SJCRH30 (cell line): ENCODE measurements around the gene SEPTIN5. TPM values are rescaled to one million over a fixed set of nuclear protein-coding genes. Genes with fewer than 3 reads are reported as not detected.
"Not testable (repeated sequence)": the region's sequence is repeated elsewhere in the genome, so short reads cannot be mapped to it uniquely, and the experiment has no call there.

Experiments
- DNase-seq, 2 experiments: peaks; one replicate each; pipeline ENCODE4 v3.0.0-alpha.2; 2015 to 2020
- H3K27ac ChIP-seq: fragments of 250-450 bp; sonication (Bioruptor Pico); 2 replicates; pipeline ENCODE4 v1.5.1; 2020; ENCODE audit warnings: mild to moderate bottlenecking, moderate library complexity
- H3K27me3 ChIP-seq: fragments of 250-450 bp; sonication (Bioruptor Pico); 2 replicates; pipeline ENCODE4 v1.5.1; 2020; ENCODE audit warnings: mild to moderate bottlenecking, moderate library complexity
- H3K36me3 ChIP-seq: fragments of 250-450 bp; sonication (Bioruptor Pico); 2 replicates; pipeline ENCODE4 v1.5.1; 2020; ENCODE audit warnings: mild to moderate bottlenecking, moderate library complexity
- H3K4me1 ChIP-seq: fragments of 250-450 bp; sonication (Bioruptor Pico); 2 replicates; pipeline ENCODE4 v1.5.1; 2020; ENCODE audit warnings: mild to moderate bottlenecking, moderate library complexity
- H3K4me3 ChIP-seq: fragments of 250-450 bp; sonication (Bioruptor Pico); 2 replicates; pipeline ENCODE4 v1.5.1; 2020; ENCODE audit warnings: mild to moderate bottlenecking, moderate library complexity
- H3K9me3 ChIP-seq: fragments of 250-450 bp; sonication (Bioruptor Pico); replicated peaks from 2 replicates; pipeline ENCODE4 v1.5.1; 2020; ENCODE audit warnings: mild to moderate bottlenecking, moderate library complexity
- total RNA-seq: library from RNA; depleted of rRNA; stranded (reverse); fragments of >200 nt; shearing (Covaris generic); gene quantifications from 2 replicates; pipeline ENCODE4 v1.2.3, GENCODE V29; 2014

Gene SEPTIN5
- total RNA-seq, 1 experiment from 2014 or later = 11.9 TPM

- Histone ChIP-seq H3K4me1 (0 out of 2 replicates have a peak, but pooled peaks cover 6% of the 10 kb centered on the region), H3K4me3 (peak overlapping the region; percentile 32), H3K9me3 (no peaks in the 10 kb centered on the region), H3K27ac (no peak overlapping the region), H3K36me3 (no peaks in the 10 kb centered on the region), H3K27me3 (peaks cover 12% of the 10 kb centered on the region; the same call in 1 of the 2 replicates)
- DNase-seq = peak in 1 of 2 experiments; percentile 44
These were observed 22.5 kb upstream of the SEPTIN5 start for GRCh38 chr22:19691721-19692341.

GRCh38 chr22:19693581-19693980 is 20.7 kb upstream of the SEPTIN5 start:
- Histone ChIP-seq H3K9me3 (no peaks in the 10 kb centered on the region), H3K36me3 (no peaks in the 10 kb centered on the region), H3K4me1 (0 out of 2 replicates have a peak, but pooled peaks cover 6% of the 10 kb centered on the region), H3K27me3 (peaks cover 12% of the 10 kb centered on the region; the same call in 1 of the 2 replicates), H3K4me3 (no peak overlapping the region), H3K27ac (no peak overlapping the region)
- no peak for DNase-seq

GRCh38 chr22:19693981-19694670 is 20.2 kb upstream of the SEPTIN5 start:
- Histone ChIP-seq H3K9me3 (no peaks in the 10 kb centered on the region), H3K36me3 (no peaks in the 10 kb centered on the region), H3K27ac (no peak overlapping the region), H3K27me3 (peaks cover 7% of the 10 kb centered on the region; the same call in 1 of the 2 replicates), H3K4me3 (no peak overlapping the region), H3K4me1 (0 out of 2 replicates have a peak, but pooled peaks cover 6% of the 10 kb centered on the region)
- no peak for DNase-seq

GRCh38 chr22:19694696-19695095 is 19.6 kb upstream of the SEPTIN5 start:
- peaks cover 3% of the 10 kb centered on the region; the same call in 1 of the 2 replicates for H3K27me3 ChIP-seq
- no peaks in the 10 kb centered on the region for H3K9me3 ChIP-seq
- 0 out of 2 replicates have a peak, but pooled peaks cover 6% of the 10 kb centered on the region for H3K4me1 ChIP-seq
- DNase-seq = no peak
- no peak overlapping the region for H3K27ac ChIP-seq
- H3K4me3 ChIP-seq = no peak overlapping the region
- H3K36me3 ChIP-seq = no peaks in the 10 kb centered on the region

- H3K9me3 ChIP-seq = no peaks in the 10 kb centered on the region
- no peak overlapping the region for H3K4me3 ChIP-seq
- no peak for DNase-seq
- H3K27ac ChIP-seq = no peak overlapping the region
- no peaks in the 10 kb centered on the region for H3K27me3 ChIP-seq
- no peaks in the 10 kb centered on the region for H3K36me3 ChIP-seq
- no peaks in the 10 kb centered on the region for H3K4me1 ChIP-seq
These were observed 17.6 kb upstream of the SEPTIN5 start for GRCh38 chr22:19696504-19697276.

- H3K36me3 ChIP-seq, H3K27ac ChIP-seq, H3K27me3 ChIP-seq, H3K4me1 ChIP-seq, H3K9me3 ChIP-seq, DNase-seq, H3K4me3 ChIP-seq: not testable (repeated sequence)
These were observed 16.4 kb upstream of the SEPTIN5 start for GRCh38 chr22:19697871-19698270.

- Histone ChIP-seq H3K27ac (no peak overlapping the region), H3K4me1 (no peaks in the 10 kb centered on the region), H3K27me3 (no peaks in the 10 kb centered on the region; the same call in 1 of the 2 replicates), H3K36me3 (no peaks in the 10 kb centered on the region), H3K9me3 (no peaks in the 10 kb centered on the region), H3K4me3 (no peak overlapping the region)
- DNase-seq = no peak
These were observed 13.4 kb upstream of the SEPTIN5 start for GRCh38 chr22:19700790-19701419.

GRCh38 chr22:19701420-19702145 is 12.7 kb upstream of the SEPTIN5 start:
- Histone ChIP-seq H3K27ac (no peak overlapping the region), H3K36me3 (no peaks in the 10 kb centered on the region), H3K9me3 (no peaks in the 10 kb centered on the region), H3K27me3 (no peaks in the 10 kb centered on the region; the same call in 1 of the 2 replicates), H3K4me3 (no peak overlapping the region), H3K4me1 (no peaks in the 10 kb centered on the region)
- no peak for DNase-seq

- Histone ChIP-seq H3K9me3 (no peaks in the 10 kb centered on the region), H3K27ac (no peak overlapping the region), H3K36me3 (no peaks in the 10 kb centered on the region), H3K4me3 (no peak overlapping the region), H3K4me1 (no peaks in the 10 kb centered on the region), H3K27me3 (peaks cover 13% of the 10 kb centered on the region)
- DNase-seq = no peak
These were observed 10.4 kb upstream of the SEPTIN5 start for GRCh38 chr22:19703869-19704268.

- no peak for DNase-seq
- Histone ChIP-seq H3K27ac (no peak overlapping the region), H3K27me3 (peaks cover 19% of the 10 kb centered on the region), H3K36me3 (no peaks in the 10 kb centered on the region), H3K9me3 (no peaks in the 10 kb centered on the region), H3K4me3 (no peak overlapping the region), H3K4me1 (no peaks in the 10 kb centered on the region)
These were observed 9.8 kb upstream of the SEPTIN5 start for GRCh38 chr22:19704355-19705015.

- no peaks in the 10 kb centered on the region for H3K4me1 ChIP-seq
- H3K27me3 ChIP-seq = peaks cover 20% of the 10 kb centered on the region
- no peaks in the 10 kb centered on the region for H3K9me3 ChIP-seq
- H3K27ac ChIP-seq = no peak overlapping the region
- no peak overlapping the region for H3K4me3 ChIP-seq
- H3K36me3 ChIP-seq = no peaks in the 10 kb centered on the region
- DNase-seq = no peak
These were observed 8.9 kb upstream of the SEPTIN5 start for GRCh38 chr22:19705181-19705934.

GRCh38 chr22:19706661-19707151 is 7.6 kb upstream of the SEPTIN5 start:
- no peak overlapping the region for H3K4me3 ChIP-seq
- H3K4me1 ChIP-seq = no peaks in the 10 kb centered on the region
- H3K36me3 ChIP-seq = no peaks in the 10 kb centered on the region
- H3K27me3 ChIP-seq = peaks cover 20% of the 10 kb centered on the region
- H3K9me3 ChIP-seq = no peaks in the 10 kb centered on the region
- H3K27ac ChIP-seq = no peak overlapping the region
- DNase-seq = no peak
